ENCODE results near the gene AOX1. TPM values are rescaled to one million over a fixed set of nuclear protein-coding genes. Genes with fewer than 3 reads are reported as not detected.

The AOX1 gene
- total RNA-seq, 1 experiment from 2014 or later = 3.0 TPM

DNA sequence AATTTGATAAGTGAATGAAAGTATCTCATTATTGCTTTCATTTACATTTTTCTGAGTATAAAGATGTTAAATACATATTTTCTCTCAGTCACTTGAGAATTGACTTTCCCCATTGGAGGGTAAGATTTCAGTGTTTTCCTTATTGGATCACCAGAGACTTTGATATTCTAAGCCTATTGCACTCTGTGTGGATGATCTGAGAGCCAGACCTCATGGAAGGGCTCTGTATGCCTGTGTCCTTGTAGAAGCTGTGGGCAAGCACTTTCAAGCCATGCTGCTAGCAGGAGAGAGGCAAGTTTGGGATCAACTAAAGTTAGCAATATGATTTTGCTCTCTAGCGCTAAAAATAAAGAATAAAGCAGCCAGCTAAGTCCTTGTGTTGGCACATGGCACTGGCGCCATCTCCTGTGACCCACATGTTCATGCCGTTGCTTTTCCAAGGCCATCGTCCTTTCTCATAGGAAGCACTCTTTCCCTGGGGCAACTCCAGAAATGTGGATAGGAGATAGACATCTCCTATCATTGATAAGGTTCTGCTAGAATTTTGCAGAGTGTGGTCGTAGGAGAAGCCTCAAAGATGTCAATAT is 72.6 kb downstream of the AOX1 start:
- Histone ChIP-seq H3K27me3 (ENCODE audit: control insufficient read depth, insufficient read depth, low read length) (no peaks in the 10 kb centered on the region), H3K36me3 (ENCODE audit: control insufficient read depth, insufficient read depth, low read length) (no peaks in the 10 kb centered on the region), H3K27ac (ENCODE audit: low read length) (no peak overlapping the region), H3K4me3 (ENCODE audit: low read depth in 2 of 2, low read length in 2 of 2) (no peak overlapping the region), H3K4me1 (ENCODE audit: control insufficient read depth, insufficient read depth, low read length) (no peaks in the 10 kb centered on the region), H3K9me3 (ENCODE audit: control insufficient read depth, insufficient read depth, low read depth, low read length) (no peaks in the 10 kb centered on the region)
- intact Hi-C loops (cut with micrococcal nuclease; ENCODE audit: unreplicated experiment) (no loop called here), in situ Hi-C loops (cut with HindIII; ENCODE audit: low pct_unique_long_range_greater_than_20kb, low sequenced_read_pairs) (no loop called here)
- ATAC-seq (no peak), DNase-seq (ENCODE audit: low read depth, low spot score) (no peak)
- no TSS peak for BruUV-seq (replicated peaks)
- CTCF ChIA-PET = no interaction called here
- POLR2A ChIA-PET = no interaction called here
- TF ChIP-seq TCF7L2 (IDR thresholded peaks at IDR 0.05; ENCODE audit: low read depth, low read length) (no peak), SIN3A (IDR thresholded peaks at IDR 0.05; ENCODE audit: borderline replicate concordance, insufficient read depth, low read depth, low read length) (no peak)
- TF ChIP-seq, protein P1, sequence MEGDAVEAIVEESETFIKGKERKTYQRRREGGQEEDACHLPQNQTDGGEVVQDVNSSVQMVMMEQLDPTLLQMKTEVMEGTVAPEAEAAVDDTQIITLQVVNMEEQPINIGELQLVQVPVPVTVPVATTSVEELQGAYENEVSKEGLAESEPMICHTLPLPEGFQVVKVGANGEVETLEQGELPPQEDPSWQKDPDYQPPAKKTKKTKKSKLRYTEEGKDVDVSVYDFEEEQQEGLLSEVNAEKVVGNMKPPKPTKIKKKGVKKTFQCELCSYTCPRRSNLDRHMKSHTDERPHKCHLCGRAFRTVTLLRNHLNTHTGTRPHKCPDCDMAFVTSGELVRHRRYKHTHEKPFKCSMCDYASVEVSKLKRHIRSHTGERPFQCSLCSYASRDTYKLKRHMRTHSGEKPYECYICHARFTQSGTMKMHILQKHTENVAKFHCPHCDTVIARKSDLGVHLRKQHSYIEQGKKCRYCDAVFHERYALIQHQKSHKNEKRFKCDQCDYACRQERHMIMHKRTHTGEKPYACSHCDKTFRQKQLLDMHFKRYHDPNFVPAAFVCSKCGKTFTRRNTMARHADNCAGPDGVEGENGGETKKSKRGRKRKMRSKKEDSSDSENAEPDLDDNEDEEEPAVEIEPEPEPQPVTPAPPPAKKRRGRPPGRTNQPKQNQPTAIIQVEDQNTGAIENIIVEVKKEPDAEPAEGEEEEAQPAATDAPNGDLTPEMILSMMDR (IDR thresholded peaks at IDR 0.05) = peak; percentile 65

DNA sequence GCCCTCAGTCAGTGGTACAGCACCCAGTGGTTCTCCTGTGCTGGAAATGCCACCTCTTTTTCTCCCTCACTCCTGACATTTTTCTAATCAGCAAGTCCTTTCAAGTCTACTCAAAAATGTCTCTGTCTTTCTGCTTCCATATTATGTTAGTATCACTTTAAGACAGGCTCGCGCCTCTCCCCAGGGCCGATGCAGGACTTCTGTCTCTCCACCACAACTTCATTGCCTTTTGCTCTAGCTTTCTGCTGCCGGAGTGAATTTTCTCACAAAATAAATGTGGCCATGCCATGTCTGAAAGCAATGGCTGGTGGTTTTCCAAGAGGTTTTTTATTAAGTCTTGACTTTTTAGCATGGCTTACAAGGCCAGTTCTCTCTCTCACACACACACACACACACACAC is 73.6 kb downstream of the AOX1 start:
- no TSS peak for BruUV-seq (replicated peaks)
- ChIA-PET POLR2A (no interaction called here), CTCF (no interaction called here)
- no peaks in the 10 kb centered on the region for H3K27me3 ChIP-seq (ENCODE audit: control insufficient read depth, insufficient read depth, low read length)
- ATAC-seq (no peak), DNase-seq (ENCODE audit: low read depth, low spot score) (no peak)
- H3K4me1 ChIP-seq (ENCODE audit: control insufficient read depth, insufficient read depth, low read length) = no peaks in the 10 kb centered on the region
- no peaks in the 10 kb centered on the region for H3K9me3 ChIP-seq (ENCODE audit: control insufficient read depth, insufficient read depth, low read depth, low read length)
- H3K4me3 ChIP-seq (ENCODE audit: low read depth in 2 of 2, low read length in 2 of 2) = no peak overlapping the region
- intact Hi-C loops (cut with micrococcal nuclease; ENCODE audit: unreplicated experiment) (no loop called here), in situ Hi-C loops (cut with HindIII; ENCODE audit: low pct_unique_long_range_greater_than_20kb, low sequenced_read_pairs) (no loop called here)
- no peak for TF ChIP-seq SIN3A (IDR thresholded peaks at IDR 0.05; ENCODE audit: borderline replicate concordance, insufficient read depth, low read depth, low read length)
- TF ChIP-seq, protein P2, sequence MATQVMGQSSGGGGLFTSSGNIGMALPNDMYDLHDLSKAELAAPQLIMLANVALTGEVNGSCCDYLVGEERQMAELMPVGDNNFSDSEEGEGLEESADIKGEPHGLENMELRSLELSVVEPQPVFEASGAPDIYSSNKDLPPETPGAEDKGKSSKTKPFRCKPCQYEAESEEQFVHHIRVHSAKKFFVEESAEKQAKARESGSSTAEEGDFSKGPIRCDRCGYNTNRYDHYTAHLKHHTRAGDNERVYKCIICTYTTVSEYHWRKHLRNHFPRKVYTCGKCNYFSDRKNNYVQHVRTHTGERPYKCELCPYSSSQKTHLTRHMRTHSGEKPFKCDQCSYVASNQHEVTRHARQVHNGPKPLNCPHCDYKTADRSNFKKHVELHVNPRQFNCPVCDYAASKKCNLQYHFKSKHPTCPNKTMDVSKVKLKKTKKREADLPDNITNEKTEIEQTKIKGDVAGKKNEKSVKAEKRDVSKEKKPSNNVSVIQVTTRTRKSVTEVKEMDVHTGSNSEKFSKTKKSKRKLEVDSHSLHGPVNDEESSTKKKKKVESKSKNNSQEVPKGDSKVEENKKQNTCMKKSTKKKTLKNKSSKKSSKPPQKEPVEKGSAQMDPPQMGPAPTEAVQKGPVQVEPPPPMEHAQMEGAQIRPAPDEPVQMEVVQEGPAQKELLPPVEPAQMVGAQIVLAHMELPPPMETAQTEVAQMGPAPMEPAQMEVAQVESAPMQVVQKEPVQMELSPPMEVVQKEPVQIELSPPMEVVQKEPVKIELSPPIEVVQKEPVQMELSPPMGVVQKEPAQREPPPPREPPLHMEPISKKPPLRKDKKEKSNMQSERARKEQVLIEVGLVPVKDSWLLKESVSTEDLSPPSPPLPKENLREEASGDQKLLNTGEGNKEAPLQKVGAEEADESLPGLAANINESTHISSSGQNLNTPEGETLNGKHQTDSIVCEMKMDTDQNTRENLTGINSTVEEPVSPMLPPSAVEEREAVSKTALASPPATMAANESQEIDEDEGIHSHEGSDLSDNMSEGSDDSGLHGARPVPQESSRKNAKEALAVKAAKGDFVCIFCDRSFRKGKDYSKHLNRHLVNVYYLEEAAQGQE (IDR thresholded peaks at IDR 0.05; ENCODE audit: insufficient read depth in 1 of 2, low read depth in 2 of 2, low read length in 1 of 2) = no peak
- no peaks in the 10 kb centered on the region for H3K36me3 ChIP-seq (ENCODE audit: control insufficient read depth, insufficient read depth, low read length)
- no peak overlapping the region for H3K27ac ChIP-seq (ENCODE audit: low read length)

DNA sequence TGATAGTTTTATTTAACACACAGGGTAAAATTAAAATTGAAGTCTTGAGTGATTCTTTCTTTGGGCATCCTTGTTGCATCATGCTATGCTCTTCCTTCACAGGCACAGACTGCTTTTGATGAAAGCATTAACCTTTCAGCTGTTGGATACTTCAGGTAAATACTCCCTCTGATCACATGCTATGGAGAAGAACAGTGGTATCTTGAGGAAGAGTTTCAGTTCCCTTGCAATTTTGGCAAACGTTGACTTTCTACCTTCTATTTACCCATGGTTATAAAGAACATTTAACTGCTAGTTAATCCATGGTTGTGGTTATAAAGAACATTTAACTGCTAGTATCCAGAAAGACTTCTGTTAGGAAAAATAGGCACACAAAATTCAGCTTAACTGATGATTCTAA is 75.7 kb downstream of the AOX1 start:
- no peaks in the 10 kb centered on the region for H3K27me3 ChIP-seq (ENCODE audit: control insufficient read depth, insufficient read depth, low read length)
- ATAC-seq (no peak), DNase-seq (ENCODE audit: low read depth, low spot score) (no peak)
- CTCF ChIA-PET = no interaction called here
- BruUV-seq (replicated peaks) = no TSS peak
- intact Hi-C loops (cut with micrococcal nuclease; ENCODE audit: unreplicated experiment) (no loop called here), in situ Hi-C loops (cut with HindIII; ENCODE audit: low pct_unique_long_range_greater_than_20kb, low sequenced_read_pairs) (no loop called here)
- H3K36me3 ChIP-seq (ENCODE audit: control insufficient read depth, insufficient read depth, low read length) = no peaks in the 10 kb centered on the region
- H3K27ac ChIP-seq (ENCODE audit: low read length) = no peak overlapping the region
- POLR2A ChIA-PET = no interaction called here
- TF ChIP-seq, protein P1 (IDR thresholded peaks at IDR 0.05) = no peak
- no peak for TF ChIP-seq POLR2AphosphoS5 (IDR thresholded peaks at IDR 0.05; ENCODE audit: low read depth, low read length)
- TF ChIP-seq SIN3A (IDR thresholded peaks at IDR 0.05; ENCODE audit: borderline replicate concordance, insufficient read depth, low read depth, low read length) = no peak
- TF ChIP-seq, protein P2 (IDR thresholded peaks at IDR 0.05; ENCODE audit: insufficient read depth in 1 of 2, low read depth in 2 of 2, low read length in 1 of 2) = no peak
- no peak for TF ChIP-seq TCF7L2 (IDR thresholded peaks at IDR 0.05; ENCODE audit: low read depth, low read length)
- no peaks in the 10 kb centered on the region for H3K9me3 ChIP-seq (ENCODE audit: control insufficient read depth, insufficient read depth, low read depth, low read length)
- H3K4me3 ChIP-seq (ENCODE audit: low read depth in 2 of 2, low read length in 2 of 2) = no peak overlapping the region
- H3K4me1 ChIP-seq (ENCODE audit: control insufficient read depth, insufficient read depth, low read length) = no peaks in the 10 kb centered on the region

Measured in Panc1 (cell line).